NCI-H524 treated with DMSO at 0.1 percent for 48 hours (cell line): ENCODE data around the gene INSC.

Source experiments
- DNase-seq: peaks from one replicate; lab custom pipeline; 2025; lab: John Stamatoyannopoulos, UW

The INSC gene

DNA sequence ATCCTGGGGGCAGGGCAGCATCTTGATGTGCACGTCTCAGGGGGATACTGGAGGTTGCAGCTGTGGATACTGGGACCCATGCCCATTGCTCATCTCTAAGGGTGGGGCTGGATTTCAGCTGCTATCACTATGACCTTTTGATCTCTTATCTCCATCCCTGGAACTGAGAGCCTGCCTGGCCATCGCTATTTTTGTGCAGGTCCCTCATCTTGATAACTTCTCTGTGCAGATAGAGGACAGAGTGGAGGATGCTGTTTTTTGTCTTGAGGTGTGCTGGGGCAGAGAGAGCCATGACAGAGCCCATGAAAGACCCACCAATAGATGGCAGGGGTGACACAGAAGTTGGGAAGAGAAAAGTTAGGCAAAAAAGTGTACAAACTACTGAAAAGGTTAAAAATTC, 5.1 kb upstream of the INSC start:
- DNase-seq, result no peak

DNA sequence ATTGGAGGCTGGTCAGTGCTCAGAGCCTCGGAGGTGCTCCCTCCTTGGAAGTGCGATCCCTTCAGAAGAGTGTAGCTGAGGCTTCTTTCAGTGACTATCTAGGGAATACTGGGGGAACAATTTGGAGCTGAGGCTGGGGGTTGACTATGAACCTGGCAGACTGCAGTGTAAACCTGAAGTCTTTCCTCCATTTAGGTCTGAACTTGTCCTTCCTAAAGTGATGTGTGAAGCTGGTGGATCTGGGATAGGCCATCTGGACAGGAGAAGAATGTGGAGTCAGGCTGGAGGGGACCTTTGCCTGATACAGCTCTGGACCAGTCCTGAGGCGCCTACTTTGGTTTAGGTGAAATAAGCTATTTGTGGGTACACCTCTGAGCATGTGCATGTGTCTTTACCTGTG, 3.5 kb upstream of the INSC start:
- DNase-seq, result no peak

DNA sequence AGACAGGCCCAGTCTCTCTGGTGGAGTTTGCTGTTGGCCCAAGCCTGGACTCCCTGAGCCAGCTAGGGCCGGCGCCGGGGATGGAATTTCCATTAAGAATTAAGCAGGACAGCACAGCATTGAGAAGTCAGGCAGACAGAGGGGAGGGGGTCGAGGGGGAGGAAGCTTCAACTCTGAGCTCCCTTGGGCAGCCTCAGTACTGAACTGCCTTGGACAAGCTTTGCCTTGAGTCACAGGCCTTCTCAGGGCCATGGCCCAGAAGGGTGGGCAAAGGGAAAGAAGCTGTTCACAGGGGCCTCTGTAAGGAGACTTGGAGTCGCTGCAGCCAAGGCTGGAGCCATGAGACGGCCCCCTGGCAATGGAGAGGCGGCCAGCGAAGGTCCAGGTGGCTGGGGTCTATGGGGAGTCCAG, 2.6 kb upstream of the INSC start:
- DNase-seq, result no peak

DNA sequence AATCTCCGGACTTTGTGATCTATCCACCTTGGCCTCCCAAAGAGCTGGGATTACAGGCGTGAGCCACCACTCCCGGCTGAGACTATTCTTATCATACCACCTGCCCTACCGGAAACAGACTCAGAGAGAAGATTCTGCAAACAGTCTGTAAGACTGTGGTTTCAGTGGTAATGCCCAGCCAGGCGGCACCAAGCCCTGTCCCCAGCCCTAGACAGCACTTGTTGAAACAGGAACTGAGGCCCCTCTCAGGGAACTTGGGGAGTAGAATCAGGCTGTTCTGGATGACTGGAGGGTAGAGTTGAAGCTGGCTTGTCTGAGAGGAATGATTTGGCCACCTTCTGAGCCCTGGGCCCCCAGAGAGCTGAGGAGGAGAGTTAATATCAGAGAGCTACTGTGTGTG, 1.3 kb upstream of the INSC start:
- no peak for DNase-seq

DNA sequence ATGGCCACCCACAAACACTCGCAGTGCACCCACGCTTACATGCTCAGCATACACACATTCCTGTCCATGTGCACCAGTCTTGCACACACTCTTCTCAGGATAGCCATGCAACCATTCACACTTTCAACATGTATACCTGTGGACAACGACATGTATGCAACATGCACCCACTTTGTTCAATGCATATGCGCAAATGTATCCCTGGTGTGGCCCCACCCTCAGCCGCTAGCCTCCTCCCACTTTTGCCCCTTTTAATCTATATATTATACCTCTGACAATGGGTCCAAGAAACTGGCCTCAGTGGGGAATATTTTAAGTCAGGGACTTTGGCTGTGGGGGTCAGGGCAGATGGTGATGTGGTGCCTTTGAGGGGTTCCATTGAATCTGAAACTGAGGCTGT, 963 bp downstream of the INSC start:
- no peak for DNase-seq

DNA sequence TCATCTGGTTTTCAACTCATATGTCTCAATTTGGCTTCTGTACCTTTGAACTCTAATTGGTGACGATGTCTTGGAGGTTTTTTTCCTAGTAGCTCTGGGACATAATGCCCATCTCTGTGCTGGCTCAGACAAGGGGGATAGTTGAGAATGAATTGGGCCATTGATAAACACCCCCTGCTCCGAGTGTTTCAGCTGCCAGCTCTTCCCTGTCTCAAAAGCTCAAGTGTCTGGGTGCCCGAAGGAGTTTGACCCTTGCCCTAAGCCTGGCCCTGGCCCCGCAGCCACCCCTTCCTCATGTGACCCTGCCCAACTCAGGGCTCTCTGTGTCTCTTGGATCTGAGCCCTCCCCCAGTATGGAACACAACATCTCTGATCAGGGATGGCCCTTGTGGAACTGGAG, 3.0 kb downstream of the INSC start:
- no peak for DNase-seq

DNA sequence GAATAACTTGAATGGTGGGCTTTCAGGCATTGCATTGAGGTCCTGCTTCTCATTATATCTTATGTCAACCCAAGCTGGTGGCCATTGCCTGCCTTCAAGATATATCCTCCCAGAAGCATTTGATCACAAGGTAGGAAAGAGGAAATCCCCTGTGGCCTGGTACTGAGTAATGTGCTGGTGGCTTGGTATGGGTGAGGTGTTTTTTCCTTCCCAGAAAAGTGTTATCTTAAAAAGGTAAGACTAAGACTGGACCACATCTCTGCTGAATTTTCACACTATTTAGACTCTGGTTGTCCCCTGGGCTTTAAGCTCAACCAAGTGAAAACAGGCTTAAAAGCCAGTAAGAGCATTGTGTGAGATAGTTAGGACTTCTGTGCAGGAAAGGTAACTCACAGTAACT, 3.7 kb downstream of the INSC start:
- no peak for DNase-seq

DNA sequence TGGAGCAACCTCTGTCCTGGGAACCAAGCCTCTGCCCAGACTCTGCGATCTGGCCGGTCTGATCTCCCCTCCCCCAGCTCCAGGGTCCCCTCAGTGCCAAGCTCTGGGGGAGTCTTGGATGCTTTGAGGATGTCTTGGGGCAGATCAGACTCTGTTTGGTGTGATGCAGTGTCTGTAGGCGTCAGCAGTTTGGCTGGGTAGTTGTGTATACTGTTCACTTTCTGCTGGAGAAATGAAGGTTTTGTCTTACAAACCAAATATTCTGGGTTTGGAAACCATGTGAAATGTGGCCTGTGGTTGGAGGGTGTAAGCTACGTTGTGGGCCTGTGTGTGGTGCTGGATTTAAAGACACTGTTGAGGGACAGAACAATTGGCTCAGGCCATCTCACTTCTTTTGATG, 4.6 kb downstream of the INSC start:
- DNase-seq, result no peak

DNA sequence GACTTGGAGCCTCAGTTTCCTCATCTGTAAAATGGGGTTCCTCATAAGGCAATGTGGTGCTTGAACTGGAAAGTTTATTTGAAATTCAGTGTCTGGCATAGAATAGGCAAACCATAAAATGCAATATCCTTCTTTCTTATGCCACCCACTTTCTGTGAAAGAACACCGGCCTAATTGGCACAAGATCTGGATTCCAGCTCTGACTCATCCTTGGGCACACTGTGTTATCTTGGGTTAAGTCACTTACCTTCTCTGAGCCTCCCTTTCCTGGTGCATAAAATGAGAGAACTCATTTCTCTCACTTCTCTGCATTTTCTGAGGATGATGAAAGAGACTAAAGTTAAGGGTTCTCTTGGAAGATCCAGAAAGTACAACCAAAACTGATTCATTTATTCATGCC, 5.1 kb downstream of the INSC start:
- no peak for DNase-seq

DNA sequence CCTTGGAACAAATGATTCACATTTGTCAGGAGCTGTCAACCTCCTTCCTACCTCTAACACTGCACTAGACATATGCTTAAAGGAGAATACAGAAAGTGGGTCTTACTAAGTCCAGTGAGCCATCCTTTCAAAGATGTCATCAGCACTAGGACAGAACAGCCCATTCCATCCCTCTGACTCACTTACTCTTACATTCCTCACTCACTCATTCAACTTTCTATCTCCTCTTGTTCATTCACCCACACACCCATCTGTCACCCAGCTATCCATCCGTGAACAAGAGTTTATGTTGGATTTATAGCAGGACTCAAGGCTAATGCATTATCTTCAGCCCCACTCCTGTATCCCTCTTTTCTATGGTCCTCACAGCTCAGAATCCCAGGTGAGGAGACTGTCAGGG, 9.1 kb downstream of the INSC start:
- no peak for DNase-seq

DNA sequence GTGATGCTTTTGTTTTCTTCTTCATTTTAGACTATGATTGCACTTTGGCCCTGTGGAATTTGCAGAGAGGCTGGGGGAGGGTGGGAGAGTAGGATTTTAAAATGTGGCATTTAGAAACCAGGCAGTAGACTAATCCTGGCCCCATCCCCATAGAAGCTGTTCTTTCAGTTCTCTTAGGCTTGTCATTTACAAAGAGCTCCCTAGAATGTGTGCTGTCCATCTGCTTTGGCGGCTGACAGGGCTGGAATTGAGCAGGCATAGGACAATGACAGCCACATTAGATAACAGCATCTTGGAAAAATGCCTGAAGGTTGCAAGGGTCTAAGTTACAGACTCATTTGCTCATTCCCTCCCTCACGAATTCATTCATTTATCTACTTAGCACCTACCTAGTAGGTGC, 9.8 kb downstream of the INSC start:
- no peak for DNase-seq

DNA sequence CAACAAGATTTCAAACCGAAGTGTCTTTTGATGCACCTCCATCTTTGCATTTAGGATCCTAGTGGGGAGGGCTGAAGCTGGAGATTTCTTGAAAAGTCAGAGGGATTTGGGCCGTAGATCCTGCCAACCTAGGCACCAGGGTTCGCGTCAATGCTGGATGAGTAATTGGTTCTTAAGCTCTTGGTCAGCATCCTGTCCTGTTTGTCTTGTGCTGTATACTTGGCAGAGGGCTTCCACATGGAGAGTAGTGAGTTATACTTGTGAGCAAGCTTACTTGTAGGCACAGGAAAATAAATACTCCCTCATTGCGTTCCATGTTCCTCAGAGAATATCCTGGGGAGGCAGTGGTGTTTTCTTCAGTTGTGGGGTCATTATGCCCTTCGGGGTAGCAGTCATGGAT, 12.6 kb downstream of the INSC start:
- DNase-seq, result no peak

DNA sequence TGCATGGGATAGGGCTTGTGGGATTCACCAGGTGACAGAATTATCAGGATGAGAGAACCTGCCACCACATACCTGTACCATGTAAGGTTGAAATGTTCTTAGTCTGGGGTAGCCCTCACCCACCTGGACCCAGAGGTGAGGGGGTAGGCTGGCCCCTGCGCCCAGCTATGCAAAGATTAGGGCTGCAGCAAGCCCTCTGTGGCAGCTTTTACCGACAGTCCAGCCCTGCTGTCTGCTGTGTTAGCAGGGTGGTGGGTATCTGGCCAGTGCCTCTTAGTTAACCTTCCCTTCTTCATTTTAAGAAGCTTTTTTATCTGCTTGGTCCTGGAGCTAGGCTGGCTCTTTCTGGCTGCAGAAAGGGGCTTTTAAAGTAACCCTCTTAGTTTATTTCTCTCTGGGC, 13.9 kb downstream of the INSC start:
- no peak for DNase-seq

DNA sequence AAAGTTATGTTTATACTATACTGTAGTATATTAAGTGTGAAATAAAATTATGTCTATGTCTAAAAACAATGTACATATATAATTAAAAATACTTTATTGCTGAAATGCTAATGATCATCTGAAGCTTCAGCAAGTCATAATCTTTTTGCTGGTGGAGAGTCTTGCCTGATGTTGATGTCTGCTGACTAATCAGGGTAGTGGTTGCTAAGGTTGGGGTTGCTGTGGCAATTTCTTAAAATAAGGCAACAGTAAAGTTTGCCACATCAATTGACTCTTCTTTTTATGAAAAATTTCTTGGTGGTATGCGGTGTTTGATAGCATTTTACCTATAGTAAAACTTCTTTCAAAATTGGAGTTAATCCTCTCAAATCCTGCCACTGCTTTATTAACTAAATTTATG, 21.4 kb downstream of the INSC start:
- no peak for DNase-seq

DNA sequence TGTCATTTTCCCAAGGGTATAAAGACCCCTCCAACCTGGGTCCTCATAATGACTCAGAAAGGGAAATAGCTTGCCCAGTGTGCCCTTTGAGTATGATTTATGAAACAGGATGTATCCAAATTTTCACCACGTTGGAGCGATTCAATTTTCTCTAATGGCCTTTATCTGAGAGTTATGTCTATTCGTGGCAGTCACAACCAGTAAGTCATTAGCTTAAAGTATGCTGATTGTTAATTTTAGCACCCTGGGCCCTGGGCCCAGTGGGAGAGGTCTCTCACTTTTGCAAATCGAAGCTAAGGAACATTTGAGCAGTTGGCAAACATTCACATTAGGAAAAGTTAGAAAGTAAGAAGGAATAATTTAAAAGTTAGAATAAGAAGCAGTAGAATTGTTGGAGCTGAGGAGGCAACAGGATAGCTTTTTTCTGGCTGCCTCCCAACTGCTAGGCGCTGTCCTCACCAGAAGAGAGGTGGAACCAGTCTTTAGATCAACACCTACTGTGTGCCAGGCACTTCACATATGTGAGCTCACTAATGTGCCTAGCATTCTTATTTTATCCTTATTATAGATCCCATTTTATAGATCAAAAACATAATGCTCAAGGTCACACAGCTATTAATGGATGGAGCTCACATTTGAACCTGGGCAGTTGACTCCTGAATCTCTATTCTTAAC, 24.5 kb downstream of the INSC start:
- no peak for DNase-seq

DNA sequence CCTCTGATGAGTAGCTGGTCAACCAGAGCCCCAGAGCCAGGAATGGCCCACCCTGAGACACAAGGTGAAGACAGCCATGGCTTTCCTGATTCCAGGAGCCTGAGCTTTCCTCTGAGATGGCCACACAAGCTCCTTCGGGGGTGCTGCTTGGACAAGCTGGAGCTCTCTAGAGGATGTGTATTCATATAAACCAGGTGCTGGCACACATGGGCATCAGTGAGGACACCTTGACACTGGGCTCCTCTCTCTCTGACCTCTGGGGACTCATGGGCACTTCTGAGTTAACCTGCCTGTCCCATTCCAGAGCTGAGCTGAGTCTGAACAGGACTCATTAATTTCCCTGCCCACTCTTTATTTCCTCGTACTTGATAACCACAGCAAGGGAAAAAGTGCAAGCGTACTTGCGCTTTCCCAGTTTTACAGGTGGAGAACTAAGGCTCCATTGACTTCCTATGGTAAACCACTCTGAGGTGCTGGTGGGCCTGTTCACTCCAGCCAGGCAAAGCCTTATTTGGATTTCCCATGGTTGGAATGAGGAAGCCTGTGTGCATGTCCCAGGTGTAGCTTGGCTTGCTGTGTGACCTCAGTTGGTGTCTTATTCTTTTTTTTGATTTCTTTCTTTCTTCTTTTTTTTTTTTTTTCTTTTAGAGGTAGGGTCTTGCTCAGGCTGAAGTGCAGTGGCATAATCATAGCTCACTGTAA, 25.4 kb downstream of the INSC start:
- DNase-seq, result no peak

DNA sequence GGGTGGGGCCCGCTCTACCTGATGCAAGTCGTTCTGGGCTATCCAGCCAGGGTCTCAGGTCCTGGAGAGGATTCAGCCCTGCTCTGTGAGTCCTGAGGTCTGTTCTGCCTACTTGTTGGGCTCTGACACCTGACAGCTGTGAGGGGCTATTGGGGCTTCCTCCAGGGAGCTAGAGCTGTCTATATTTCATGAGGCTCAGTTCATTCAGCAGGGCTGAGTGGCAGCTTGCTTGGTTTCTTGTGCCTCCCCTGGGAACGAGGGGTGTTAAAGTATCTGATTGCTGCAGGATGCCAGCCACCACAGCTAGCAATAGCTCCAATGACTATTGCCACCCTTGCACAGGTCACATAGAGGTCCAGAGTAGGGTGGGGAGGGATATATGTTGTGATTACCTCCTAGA, 26.7 kb downstream of the INSC start:
- DNase-seq, result no peak

DNA sequence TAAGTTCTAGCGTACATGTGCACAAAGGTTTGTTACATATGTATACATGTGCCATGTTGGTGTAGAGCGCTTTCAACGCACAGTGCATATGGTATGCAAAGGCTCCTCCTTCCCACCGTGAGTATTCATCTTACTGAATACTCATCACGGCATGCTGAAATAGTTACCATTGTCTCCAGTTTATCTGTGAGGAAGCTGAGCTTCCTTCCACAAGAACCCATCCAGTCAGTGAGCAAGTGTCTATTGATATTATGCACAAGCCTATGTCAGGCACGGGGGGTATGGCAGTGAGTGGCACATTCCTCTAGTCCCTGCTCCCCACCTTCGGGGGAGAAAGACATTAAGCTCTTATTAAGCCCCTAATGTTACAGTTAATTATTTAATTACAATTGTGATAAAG, 28.1 kb downstream of the INSC start:
- no peak for DNase-seq

DNA sequence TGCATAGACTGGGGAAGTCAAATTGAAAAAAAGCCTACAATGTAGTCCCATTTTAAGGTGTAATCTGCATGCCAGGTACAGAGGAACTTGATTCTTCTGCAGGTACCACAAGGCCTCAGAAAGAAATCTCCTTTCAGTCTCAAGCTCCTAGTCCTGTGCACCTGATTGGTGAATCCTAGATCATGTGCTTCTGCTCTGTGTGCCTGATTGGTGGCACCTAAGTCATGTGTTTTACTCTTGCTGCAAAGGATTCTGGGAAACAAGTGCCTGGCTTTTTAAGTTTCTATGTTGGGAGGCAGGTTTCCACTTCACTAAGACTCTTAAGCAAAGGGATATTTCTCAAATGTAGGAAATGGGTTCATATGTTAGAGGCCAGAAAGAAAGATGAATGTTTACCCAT, 29.1 kb downstream of the INSC start:
- DNase-seq, result no peak

DNA sequence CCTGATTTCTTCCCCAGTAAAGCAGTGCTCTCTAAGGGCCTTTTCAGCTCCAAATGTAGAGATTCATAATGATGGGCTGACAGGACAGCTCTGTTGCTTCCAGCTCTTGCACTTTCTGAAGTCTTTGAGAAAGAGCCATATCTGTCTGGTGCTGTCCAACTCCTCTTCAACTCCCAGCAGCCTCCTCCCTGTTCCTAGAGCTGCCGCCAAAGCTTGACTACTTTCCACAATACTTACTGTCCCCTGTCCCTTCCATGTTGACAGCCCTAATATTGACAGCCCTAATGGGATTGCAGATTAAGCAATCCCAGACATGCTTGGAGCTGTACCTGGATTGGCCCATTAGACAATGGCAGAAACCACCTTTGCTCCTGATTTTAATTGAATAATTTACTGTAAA, 29.6 kb downstream of the INSC start:
- DNase-seq, result no peak

DNA sequence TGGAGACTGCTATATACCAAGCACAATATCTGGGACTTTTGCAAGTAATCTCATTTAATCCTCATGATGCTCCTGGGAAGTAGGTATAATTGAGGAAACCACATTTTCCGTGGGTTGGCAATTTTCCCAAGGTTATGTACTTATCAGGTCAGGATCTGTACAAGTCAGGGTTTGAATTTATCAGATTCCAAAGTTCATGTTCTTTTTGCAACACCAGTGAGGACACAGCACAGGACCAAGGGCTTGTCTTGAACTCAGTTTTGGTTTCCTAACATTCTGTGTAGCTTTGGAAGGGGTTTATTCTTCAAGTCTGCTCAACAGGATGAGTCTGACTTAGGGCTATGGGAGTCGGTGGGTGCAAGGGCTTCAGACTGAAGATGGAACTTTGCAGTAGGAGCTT, 30.4 kb downstream of the INSC start:
- no peak for DNase-seq

DNA sequence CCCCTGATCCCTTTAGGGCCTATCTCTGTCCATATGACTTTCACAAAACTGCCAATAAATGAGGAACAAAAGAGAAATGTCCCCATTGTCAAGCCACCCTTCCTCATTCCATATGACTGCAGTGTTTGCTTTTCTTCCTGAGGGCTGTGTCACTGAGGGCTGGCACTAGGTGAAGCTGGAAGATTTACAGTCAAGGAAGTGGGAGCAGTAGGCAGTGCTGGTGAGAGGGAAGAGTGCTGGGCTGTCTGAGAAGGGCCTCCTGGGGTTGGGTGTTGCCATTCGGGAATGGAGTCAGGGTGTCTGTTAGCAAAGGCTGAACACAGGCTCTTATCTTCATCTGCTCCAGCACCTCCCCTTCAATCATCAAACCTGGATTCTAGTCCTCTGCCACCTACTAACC, 30.9 kb downstream of the INSC start:
- no peak for DNase-seq

DNA sequence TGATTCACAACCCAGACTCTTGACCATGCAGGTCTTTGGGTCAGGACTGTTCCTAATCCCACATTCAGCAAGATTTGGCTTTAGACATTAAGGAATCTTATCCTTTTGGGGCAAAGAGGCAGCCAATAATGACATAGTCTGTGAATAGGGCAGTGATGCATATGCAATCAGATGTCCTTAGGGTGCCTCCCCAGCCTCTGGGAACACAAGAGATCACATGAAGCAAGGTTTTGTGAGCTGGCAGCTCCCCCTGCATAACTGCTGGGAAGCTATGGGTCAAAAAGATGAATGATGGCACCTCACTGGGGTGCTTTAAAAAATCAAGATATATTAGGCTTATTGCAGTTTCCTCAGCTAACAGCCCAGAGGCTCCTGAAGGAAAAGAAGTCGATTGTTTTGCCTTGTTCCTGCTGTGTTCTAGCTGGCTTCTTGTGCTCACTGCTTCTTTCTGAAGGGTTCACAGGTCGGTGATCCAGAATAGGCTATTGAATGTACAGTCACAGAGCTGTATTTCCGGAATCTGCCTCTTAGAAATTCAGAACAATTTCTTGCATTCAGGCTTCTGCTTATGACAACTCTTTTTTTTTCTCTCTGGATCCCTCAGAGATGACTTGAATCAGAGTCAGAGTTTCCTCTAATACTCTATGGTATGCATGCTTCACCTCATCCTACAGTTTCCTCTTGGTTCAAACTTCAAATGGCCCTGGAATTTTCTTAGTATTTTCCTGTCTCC, 31.7 kb downstream of the INSC start:
- no peak for DNase-seq

DNA sequence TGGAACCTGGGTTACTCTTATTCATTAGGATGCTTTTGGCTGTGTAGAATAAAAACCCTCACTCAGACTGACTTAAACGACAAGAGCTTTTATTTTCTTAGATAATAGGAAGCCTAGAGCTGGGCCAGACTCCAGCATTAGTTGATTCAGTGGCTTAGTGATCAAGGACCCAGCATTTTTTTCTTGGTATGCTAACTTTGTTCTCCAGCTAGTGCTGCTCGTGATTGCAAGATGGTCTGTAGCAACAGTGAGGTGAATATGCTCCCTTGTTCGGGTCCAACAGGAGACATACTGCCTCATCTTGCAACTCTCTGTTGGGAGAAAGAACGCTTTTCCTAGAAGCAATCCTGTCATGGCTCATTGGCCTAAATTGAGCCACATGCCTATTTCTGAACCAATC, 33.4 kb downstream of the INSC start:
- DNase-seq, result no peak
